Kidney tubule cell (primary cell): ENCODE results near the gene CREB5.

Experiments used
- DNase-seq: peaks from one replicate; pipeline ENCODE4 v3.0.0-alpha.2; 2018; ENCODE audit warnings: low spot score

CREB5 gene

GRCh38 chr7:28714459-28715120, 302.3 kb downstream of the CREB5 start:
- no peak for DNase-seq

- DNase-seq: no peak
Observed at GRCh38 chr7:28717445-28718054, 305.2 kb downstream of the CREB5 start.

DNA sequence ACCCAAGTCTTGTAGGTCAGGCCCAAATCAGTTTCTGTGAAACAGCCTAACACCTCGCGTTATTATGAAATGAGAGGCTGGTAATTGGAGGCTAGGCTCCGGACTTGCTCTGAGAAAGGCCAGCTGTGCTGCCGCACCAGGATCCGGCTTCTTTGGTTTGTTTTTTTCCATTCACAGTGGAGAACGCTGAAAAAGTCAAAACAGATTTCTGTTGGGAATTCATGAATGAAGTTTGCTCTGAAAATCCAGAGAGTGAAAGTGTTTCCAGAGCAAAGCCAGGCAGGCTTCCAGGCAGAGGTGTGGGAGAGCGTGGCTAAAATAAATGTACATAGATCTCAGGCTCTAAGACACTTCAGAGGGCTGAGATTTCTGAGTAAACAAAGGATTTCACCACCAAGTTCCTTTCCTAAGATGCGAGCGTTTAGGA, 305.8 kb downstream of the CREB5 start:
- no peak for DNase-seq

GRCh38 chr7:28718545-28718944, 306.2 kb downstream of the CREB5 start:
- no peak for DNase-seq

GRCh38 chr7:28722684-28723083, 310.4 kb downstream of the CREB5 start:
- DNase-seq: no peak

DNA sequence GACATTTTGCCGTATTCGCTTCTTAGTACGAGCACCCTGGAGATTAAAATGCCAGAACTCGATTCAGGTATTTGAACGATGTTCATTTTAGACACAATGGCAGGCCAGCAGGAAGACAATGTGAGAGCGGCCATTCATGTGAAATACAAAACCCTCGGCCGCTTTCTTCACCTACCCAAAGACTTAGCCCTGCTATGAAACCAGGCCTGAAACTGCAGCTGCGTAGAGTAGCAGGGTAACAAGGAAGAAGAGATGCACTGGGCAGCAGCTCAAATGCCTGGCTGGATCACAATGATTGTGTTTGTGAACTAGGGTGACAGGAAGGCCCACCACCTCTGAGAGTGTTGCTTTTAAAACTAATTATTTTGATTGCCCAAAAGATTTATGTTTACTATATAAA, 311.0 kb downstream of the CREB5 start:
- no peak for DNase-seq

- no peak for DNase-seq
Observed at GRCh38 chr7:28724563-28724962, 312.2 kb downstream of the CREB5 start.

- DNase-seq: no peak
Observed at GRCh38 chr7:28725045-28725642, 312.8 kb downstream of the CREB5 start.

- DNase-seq: peak; percentile 30
Observed at GRCh38 chr7:28725911-28726310, 313.6 kb downstream of the CREB5 start.

GRCh38 chr7:28726555-28726954, 314.2 kb downstream of the CREB5 start:
- DNase-seq: no peak

DNA sequence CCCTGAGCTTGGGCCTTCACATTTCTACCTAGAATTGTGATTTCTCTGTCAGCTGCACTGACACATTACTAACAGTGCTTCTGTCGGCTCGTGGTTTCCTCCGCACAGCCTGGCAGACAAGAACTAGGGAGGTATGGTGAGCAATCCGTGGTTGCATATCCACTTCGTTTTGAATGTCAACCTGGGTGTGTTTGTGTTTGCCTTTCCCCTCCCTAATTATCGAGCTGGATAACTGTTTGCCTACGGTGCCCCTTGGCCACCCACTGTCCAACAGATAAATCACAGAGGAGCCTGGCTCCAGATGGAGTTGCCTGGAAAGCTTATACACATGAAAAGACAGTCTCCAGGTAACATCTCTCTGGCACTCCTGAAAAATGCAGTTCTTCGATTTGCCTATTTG, 317.0 kb downstream of the CREB5 start:
- peak; percentile 31 for DNase-seq

DNA sequence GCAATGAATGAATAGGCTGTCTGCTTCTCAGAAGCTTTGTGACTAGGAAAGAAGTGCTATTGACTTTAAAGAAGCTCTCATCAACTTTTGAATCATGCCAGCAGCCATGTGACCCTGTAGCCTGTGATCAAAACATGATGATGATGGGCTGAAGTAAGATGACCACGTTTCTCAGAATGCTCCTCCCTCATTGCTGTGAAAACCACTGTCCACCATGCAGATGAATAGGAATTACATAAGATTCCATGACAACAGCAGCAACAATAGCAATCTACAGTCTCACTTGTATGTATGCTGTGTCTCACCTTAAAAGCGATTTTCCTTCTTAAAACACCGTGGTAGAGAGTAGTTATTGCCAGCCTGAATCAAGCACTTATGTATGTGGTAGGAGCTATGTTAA, 317.4 kb downstream of the CREB5 start:
- DNase-seq: peak; percentile 22

DNA sequence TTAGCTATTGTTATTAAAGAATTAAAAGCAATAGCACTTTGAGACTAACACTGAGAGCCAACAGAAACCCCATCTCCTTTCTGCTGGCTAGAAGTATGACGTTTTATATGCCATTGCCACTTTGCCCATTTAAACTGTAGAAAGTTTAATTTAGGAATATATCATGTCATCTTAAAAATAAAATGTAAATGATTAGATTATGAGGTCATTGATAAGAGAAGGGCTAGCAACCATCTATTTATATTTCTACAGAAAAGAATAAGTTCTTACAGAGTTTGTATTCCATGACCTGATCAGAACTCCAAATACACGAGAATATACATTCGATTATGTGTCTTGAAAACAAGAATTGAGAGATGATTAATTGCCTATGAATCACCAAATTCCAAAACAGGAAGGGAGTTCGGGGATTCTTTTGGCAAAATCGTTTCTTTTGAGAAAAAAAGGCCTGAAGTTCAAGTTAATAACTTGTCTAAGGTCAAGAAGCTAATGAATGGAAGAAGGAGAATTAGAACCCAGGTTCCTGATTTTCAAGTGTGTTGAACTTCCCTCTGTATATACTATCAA, 318.9 kb downstream of the CREB5 start:
- no peak for DNase-seq

DNA sequence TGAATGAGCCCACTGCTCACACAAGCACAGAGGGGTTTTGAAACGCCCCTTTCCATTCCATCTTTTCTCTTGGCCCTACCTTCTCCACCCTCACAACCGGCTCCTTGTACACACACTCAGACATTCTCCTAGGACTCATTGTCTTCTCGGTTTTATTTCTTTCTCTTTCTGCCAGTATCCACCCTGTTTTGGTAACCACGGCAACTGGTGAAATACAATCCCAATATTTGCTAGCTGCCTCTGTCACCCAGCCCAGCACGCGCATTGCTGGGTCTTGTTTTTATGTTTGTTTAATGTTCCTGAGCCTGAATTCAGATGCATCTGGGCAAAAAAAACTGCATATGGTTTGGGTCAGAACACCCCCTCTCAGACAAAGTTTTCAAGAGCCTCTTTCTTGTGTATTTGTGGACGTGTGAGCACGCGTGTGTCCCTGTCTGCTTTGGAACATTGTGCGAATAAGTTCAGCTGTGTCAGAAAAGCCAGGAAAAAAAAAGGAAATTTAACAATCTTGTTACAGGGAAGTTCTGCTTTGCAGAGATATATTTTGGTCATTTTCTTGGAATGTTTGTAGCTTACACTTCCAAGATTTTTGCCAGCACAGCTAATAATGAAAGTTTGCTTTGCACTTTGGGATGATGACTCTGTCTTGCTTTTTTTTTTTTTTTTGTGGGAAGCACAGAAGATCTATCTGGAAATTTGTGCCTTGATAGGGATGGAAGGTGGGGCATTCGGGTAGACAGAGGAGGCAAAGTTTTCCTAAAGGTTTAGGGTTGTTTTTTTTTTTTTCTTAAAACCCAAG, 320.0 kb downstream of the CREB5 start:
- DNase-seq: peak; percentile 27

GRCh38 chr7:28733035-28733434, 320.7 kb downstream of the CREB5 start:
- no peak for DNase-seq

GRCh38 chr7:28738412-28738811, 326.1 kb downstream of the CREB5 start:
- DNase-seq: no peak

- DNase-seq: no peak
Observed at GRCh38 chr7:28739128-28739527, 326.8 kb downstream of the CREB5 start.

DNA sequence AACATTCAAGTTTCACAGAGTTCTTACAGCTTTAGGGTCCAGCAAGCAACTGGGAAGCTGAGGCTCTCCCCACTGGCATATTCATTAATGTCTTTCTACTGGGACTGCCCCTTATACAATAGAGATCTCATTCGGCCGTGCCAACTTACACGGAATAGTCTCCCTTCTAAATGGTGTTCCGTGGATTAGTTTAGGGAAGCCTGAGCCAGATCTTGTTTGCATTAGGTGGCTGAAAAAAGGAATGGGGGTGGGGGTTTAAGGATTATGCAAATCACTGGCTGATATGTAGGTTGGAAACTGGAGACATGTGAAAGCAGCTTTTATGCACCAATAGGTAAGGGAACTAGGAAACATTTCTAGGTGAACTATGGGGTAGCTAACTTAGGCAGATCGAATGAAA, 327.5 kb downstream of the CREB5 start:
- no peak for DNase-seq

DNA sequence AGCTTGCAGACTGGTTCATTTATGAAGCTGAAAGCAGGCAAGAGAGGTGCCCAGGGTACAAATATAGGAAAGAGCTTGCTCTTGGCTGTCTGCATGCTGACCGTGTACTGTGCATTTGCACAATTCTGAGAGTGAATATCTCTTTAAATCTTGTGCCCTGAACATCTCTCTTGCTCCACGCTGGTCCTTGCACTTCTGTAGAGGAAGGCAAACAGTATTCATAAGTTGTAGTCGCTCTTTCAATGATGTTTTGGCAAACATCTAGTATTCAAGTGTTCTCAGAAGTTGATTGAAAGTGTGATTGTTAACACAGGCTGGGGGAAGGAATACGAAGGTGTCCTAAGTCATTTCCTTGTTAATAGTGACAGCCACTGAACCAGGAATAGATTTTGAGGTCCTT, 332.6 kb downstream of the CREB5 start:
- DNase-seq: no peak

- DNase-seq: no peak
Observed at GRCh38 chr7:28745351-28745750, 333.0 kb downstream of the CREB5 start.

DNA sequence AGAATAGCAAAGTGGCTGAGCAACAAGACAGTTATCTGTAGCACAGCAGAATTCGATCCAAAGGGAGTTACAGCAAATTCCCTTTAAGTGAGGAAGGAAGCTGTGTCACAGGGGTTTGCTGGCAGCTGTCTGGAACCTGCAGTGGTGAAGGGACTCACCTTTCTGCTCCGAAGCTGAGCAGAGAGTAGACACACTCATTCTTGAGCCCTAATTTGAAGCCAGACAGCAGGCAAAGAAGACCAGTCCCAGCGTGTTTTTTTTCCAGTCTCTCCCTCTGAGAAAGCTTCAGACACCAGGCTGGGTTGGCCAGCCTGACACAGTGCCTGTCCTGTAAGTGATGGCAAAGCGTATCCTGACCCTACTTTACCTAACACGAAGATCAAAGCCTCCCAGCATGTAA, 335.1 kb downstream of the CREB5 start:
- DNase-seq: no peak

DNA sequence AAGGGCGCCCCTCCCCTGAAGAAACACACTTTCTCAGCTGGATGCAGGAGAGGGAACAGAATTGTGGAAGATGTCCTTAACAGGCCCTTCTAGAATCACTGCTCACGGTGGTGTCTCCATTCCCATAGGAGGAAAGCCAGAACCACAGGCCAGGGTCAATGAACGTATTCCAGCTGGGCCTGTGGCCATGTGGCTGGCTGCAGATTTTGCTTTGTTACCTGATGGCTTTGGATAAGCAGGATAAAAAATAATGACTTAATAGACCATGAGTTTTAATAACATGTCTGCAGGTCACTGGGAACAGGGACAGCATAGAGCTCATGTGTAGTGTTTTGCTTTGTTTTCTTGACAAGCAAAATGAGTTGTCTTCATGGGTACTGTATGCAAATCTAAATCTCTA, 335.5 kb downstream of the CREB5 start:
- DNase-seq: no peak

GRCh38 chr7:28748346-28748745, 336.0 kb downstream of the CREB5 start:
- no peak for DNase-seq
